ENCODE data around the gene ARHGEF4.

The ARHGEF4 gene

DNA sequence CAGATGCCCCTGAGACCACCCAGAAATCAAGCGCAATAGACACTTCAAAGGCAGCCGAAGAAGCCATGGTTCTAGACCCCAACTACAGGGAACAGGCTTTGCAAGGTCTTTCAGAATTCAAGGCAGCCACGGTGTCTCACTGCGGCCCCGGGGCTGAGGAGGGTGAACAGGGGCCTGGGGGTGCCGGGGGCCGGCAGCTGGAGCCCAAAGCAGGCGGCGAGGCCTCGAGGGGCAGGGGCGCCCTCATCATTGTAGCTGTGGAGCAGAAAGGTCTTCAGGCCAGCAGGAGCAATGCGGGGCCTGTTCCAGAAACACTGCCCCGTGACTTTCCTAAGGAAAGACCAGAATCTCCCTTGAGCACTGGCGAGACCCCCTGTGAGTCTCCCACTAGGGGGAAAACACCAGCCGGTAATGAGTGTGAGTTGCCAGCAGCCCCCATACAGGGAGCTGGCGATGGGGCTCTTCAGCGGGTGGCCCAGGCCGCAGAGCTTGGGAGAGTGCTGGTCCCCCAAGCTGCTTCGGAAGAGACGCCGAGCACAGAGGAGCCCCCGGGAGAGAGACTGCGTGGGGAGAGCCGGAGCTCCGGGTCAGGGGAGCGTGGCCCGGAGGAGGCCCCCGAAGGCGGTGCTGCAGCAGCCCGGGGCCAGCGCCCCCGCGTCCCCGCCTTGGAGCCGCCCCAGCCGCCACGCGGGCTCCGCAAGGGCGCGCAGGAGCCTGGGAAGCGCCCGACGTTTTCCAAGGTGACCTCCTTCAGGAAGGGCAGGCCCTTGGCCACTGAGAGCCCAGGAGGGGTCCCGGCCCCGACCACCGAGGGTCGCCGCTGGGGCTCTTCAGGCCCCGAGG lies 79.1 kb downstream of the ARHGEF4 start:
- Histone ChIP-seq H3K36me3 (ENCODE audit: insufficient read depth) (no peaks in the 10 kb centered on the region), H3K4me2 (no peak overlapping the region), H3K4me1 (ENCODE audit: low read depth, poor library complexity, severe bottlenecking) (no peaks in the 10 kb centered on the region), H3K79me2 (ENCODE audit: insufficient read depth, low read depth) (no peaks in the 10 kb centered on the region), H2AFZ (ENCODE audit: low read depth) (no peak overlapping the region), H3K9ac (no peak overlapping the region), H3K27me3 (ENCODE audit: insufficient read depth, low read depth) (no peaks in the 10 kb centered on the region), H3K27ac (no peak overlapping the region), H4K20me1 (ENCODE audit: insufficient read depth) (no peaks in the 10 kb centered on the region), H3K4me3 (IDR thresholded peaks at IDR 0.05; ENCODE audit: insufficient read depth, low read depth, low read length) (no peak overlapping the region)
- TF ChIP-seq, protein P1, sequence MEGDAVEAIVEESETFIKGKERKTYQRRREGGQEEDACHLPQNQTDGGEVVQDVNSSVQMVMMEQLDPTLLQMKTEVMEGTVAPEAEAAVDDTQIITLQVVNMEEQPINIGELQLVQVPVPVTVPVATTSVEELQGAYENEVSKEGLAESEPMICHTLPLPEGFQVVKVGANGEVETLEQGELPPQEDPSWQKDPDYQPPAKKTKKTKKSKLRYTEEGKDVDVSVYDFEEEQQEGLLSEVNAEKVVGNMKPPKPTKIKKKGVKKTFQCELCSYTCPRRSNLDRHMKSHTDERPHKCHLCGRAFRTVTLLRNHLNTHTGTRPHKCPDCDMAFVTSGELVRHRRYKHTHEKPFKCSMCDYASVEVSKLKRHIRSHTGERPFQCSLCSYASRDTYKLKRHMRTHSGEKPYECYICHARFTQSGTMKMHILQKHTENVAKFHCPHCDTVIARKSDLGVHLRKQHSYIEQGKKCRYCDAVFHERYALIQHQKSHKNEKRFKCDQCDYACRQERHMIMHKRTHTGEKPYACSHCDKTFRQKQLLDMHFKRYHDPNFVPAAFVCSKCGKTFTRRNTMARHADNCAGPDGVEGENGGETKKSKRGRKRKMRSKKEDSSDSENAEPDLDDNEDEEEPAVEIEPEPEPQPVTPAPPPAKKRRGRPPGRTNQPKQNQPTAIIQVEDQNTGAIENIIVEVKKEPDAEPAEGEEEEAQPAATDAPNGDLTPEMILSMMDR (conservative IDR thresholded peaks at IDR 0.05; ENCODE audit: low read depth, low read length), result no peak

DNA sequence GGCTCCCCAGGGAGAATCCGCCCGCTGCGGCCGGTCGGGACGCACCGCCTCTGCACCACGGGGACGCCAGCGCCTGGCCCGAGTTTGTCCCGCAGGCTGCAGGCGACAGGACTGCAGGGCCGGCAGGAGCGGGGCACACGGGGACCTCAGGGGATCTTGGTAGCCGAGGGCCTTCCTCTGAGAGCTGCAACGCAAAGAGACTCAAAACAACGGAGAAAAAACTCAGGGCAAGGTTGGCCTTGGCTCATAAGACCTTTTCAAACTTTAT lies 79.7 kb downstream of the ARHGEF4 start:
- no peak overlapping the region for H3K9ac ChIP-seq
- no peaks in the 10 kb centered on the region for H4K20me1 ChIP-seq (ENCODE audit: insufficient read depth)
- TF ChIP-seq, protein P1 (conservative IDR thresholded peaks at IDR 0.05; ENCODE audit: low read depth, low read length), result no peak
- H2AFZ ChIP-seq (ENCODE audit: low read depth), result no peak overlapping the region
- no peak overlapping the region for H3K4me2 ChIP-seq
- H3K79me2 ChIP-seq (ENCODE audit: insufficient read depth, low read depth), result no peaks in the 10 kb centered on the region
- no peaks in the 10 kb centered on the region for H3K4me1 ChIP-seq (ENCODE audit: low read depth, poor library complexity, severe bottlenecking)
- no peaks in the 10 kb centered on the region for H3K36me3 ChIP-seq (ENCODE audit: insufficient read depth)
- no peaks in the 10 kb centered on the region for H3K27me3 ChIP-seq (ENCODE audit: insufficient read depth, low read depth)
- no peak overlapping the region for H3K27ac ChIP-seq
- no peak overlapping the region for H3K4me3 ChIP-seq (IDR thresholded peaks at IDR 0.05; ENCODE audit: insufficient read depth, low read depth, low read length)

DNA sequence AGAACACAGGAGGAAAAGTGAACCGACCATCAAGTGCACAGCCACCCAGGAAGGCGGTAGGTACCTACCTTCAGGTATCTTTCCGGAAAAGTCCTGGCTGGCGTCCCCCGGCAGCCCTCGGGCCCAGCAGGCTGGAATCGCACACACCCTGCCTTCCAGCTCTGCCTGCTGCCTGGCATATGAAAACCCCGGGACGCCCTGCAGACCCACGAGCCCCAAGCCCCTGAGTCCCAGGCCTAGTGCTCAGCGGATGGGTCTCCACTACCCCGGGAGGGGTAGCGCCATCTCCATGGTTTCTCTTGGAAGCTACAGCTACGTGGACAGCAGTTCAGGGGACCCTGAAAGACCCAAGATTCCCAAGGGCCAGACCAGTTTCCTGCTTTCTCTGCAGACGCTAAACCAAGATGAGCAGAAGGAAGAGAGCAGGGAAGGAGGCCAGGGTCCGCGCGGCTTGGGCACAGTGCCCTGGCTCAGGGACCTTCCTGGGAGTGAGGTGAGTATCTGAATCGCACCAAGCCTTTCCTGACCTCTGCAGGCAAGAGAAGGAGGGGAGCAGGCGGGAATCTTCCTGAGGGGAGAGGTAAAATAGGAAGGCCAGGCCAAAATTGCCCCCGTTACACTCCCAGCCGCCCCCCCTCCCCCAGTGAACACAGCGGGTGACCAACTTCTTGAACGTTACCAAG lies 80.4 kb downstream of the ARHGEF4 start:
- Histone ChIP-seq H3K9ac (no peak overlapping the region), H2AFZ (ENCODE audit: low read depth) (no peak overlapping the region), H3K4me2 (no peak overlapping the region), H3K27me3 (ENCODE audit: insufficient read depth, low read depth) (no peaks in the 10 kb centered on the region), H3K4me3 (IDR thresholded peaks at IDR 0.05; ENCODE audit: insufficient read depth, low read depth, low read length) (no peak overlapping the region), H3K79me2 (ENCODE audit: insufficient read depth, low read depth) (no peaks in the 10 kb centered on the region), H3K27ac (no peak overlapping the region), H3K4me1 (ENCODE audit: low read depth, poor library complexity, severe bottlenecking) (no peaks in the 10 kb centered on the region), H4K20me1 (ENCODE audit: insufficient read depth) (no peaks in the 10 kb centered on the region), H3K36me3 (ENCODE audit: insufficient read depth) (no peaks in the 10 kb centered on the region)
- TF ChIP-seq, protein P1 (conservative IDR thresholded peaks at IDR 0.05; ENCODE audit: low read depth, low read length), result no peak

DNA sequence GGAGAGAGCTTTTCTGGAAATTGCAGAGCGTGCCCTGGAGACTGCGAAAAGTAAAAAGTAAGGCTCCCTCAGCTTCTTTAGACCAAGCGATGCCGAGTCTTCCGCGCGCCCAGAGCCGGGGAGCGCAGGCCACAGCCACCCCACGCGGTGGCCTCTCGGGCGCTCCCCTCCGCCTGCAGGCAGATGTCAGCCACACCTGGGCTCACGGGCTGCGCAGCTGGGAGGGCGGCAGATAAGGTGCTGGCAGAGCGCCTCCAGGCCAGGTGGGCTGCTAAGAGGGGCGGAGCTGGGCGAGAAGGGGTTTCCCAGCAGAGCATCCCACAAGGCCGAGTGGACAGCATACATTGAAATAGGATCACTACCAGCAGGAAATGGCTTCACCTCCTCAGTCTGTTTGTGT lies 81.7 kb downstream of the ARHGEF4 start:
- TF ChIP-seq, protein P1 (conservative IDR thresholded peaks at IDR 0.05; ENCODE audit: low read depth, low read length), result no peak
- H3K27ac ChIP-seq, result no peak overlapping the region

More for the DNA sequence above, 81.7 kb downstream of the ARHGEF4 start:
- Histone ChIP-seq H3K4me3 (IDR thresholded peaks at IDR 0.05; ENCODE audit: insufficient read depth, low read depth, low read length) (no peak overlapping the region), H2AFZ (ENCODE audit: low read depth) (no peak overlapping the region), H4K20me1 (ENCODE audit: insufficient read depth) (no peaks in the 10 kb centered on the region), H3K27me3 (ENCODE audit: insufficient read depth, low read depth) (no peaks in the 10 kb centered on the region), H3K79me2 (ENCODE audit: insufficient read depth, low read depth) (no peaks in the 10 kb centered on the region), H3K36me3 (ENCODE audit: insufficient read depth) (no peaks in the 10 kb centered on the region), H3K4me1 (ENCODE audit: low read depth, poor library complexity, severe bottlenecking) (no peaks in the 10 kb centered on the region), H3K4me2 (no peak overlapping the region), H3K9ac (no peak overlapping the region)
